Measurements from ENCODE around the gene ZBTB12. TPM values are rescaled to one million over a fixed set of nuclear protein-coding genes. Genes with fewer than 3 reads are reported as not detected.

The ZBTB12 gene
- total and polyA plus RNA-seq, 9 of the 15 experiments (the other 6 are each of a cell fraction or from before 2014, with no cell fraction given), result 0.03 to 12.4 (median 5.8) TPM; not detected in 1

GRCh38 chr6:31899882-31900722, 1.8 kb downstream of the ZBTB12 start (continued):
- TF ChIP-seq ATF3 (IDR thresholded peaks at IDR 0.05) (peak; percentile 9; the same call in 1 of the 2 replicates), ATF3 (CRISPR knock-in tag; conservative IDR thresholded peaks at IDR 0.05) (no peak), MITF (IDR thresholded peaks at IDR 0.05) (no peak), ZBTB33 (CRISPR knock-in tag; IDR thresholded peaks at IDR 0.05) (peak; percentile 99), POLR3A (IDR thresholded peaks at IDR 0.05; ENCODE audit: borderline replicate concordance, extremely low read depth, insufficient read depth, insufficient read length) (no peak), MTA3 (IDR thresholded peaks at IDR 0.05; ENCODE audit: borderline replicate concordance) (no peak), POLR2H (tag; IDR thresholded peaks at IDR 0.05; ENCODE audit: low read depth) (no peak), ZNF584 (CRISPR knock-in tag; IDR thresholded peaks at IDR 0.05; ENCODE audit: low read depth) (no peak), ILK (tag; IDR thresholded peaks at IDR 0.05; ENCODE audit: borderline replicate concordance, low read depth) (no peak), THRAP3 (IDR thresholded peaks at IDR 0.05; ENCODE audit: borderline replicate concordance) (peak; percentile 74; the same call in 1 of the 2 replicates), ZNF740 (CRISPR knock-in tag; IDR thresholded peaks at IDR 0.05) (peak; percentile 46; the same call in 1 of the 2 replicates), ZNF740 (tag; IDR thresholded peaks at IDR 0.05) (no peak), SIN3B (IDR thresholded peaks at IDR 0.05; ENCODE audit: low read depth) (no peak), ZNF830 (CRISPR knock-in tag; IDR thresholded peaks at IDR 0.05) (no peak), HDAC2 (IDR thresholded peaks at IDR 0.05) (no peak), SUPT5H (IDR thresholded peaks at IDR 0.05) (0 out of 2 replicates have a peak, but pooled peaks have one; percentile 22), NFIC (IDR thresholded peaks at IDR 0.05) (0 out of 2 replicates have a peak, but pooled peaks have one; percentile 20), CSDE1 (IDR thresholded peaks at IDR 0.05) (no peak), POLR2A (conservative IDR thresholded peaks at IDR 0.05) (0 out of 2 replicates have a peak, but pooled peaks have one; percentile 32), ZNF124 (CRISPR knock-in tag; IDR thresholded peaks at IDR 0.05) (no peak), TCF15 (CRISPR knock-in tag; IDR thresholded peaks at IDR 0.05) (no peak), CHD4 (IDR thresholded peaks at IDR 0.05; ENCODE audit: insufficient read depth, insufficient replicate concordance, low read depth, low read length, poor library complexity, severe bottlenecking) (no peak), GATAD2A (IDR thresholded peaks at IDR 0.05) (no peak), MCM5 (IDR thresholded peaks at IDR 0.05; ENCODE audit: low read depth) (no peak)
